H1 (cell line): Measurements from ENCODE around the gene DMAC2L. TPM values are rescaled to one million over a fixed set of nuclear protein-coding genes. Genes with fewer than 3 reads are reported as not detected.

Experiments
- CTCF ChIA-PET: fragments of 300-600 bp; sonication (Branson Sonifier 250); formaldehyde crosslinking; loops from one replicate; lab custom pipeline; 2021; ENCODE audit not compliant: partially characterized antibody; lab: Charles Lee
- POLR2A ChIA-PET: fragments of 300-600 bp; sonication (Branson Sonifier 250); formaldehyde crosslinking; loops from one replicate; lab custom pipeline; 2021; ENCODE audit warnings: inconsistent platforms; ENCODE audit not compliant: partially characterized antibody; lab: Charles Lee
- DNase-seq, 2 experiments: peaks; one replicate each; pipeline versions ENCODE4 v3.0.0 to v3.0.0-alpha.2; 2010 to 2022; ENCODE audit warnings: low spot score in 2 of 2, low read depth in 1 of 2, mixed read lengths in 1 of 2
- FAIRE-seq: peaks from 2 replicates; lab custom pipeline; 2011; peaks lifted over from hg19 to GRCh38; lab: Jason Lieb, UNC
- H2AFZ ChIP-seq: 2 replicates; pipeline ENCODE4 v1.8.1; 2012; ENCODE audit warnings: low read length, inconsistent platforms
- H2AK5ac ChIP-seq: 2 replicates; pipeline ENCODE4 v1.6.1; 2013; ENCODE audit warnings: low read depth, low read length
- H2BK120ac ChIP-seq: replicated peaks from 2 replicates; pipeline ENCODE3; 2013; ENCODE audit warnings: low read depth, low read length, inconsistent platforms
- H2BK12ac ChIP-seq: 2 replicates; pipeline ENCODE4 v1.6.1; 2013; ENCODE audit warnings: low read depth, low read length
- H2BK15ac ChIP-seq: 2 replicates; pipeline ENCODE4 v1.6.1; 2013; ENCODE audit warnings: low read length
- H2BK20ac ChIP-seq: 2 replicates; pipeline ENCODE4 v1.6.1; 2013; ENCODE audit warnings: low read length
- H2BK5ac ChIP-seq: 2 replicates; pipeline ENCODE4 v1.6.1; 2013; ENCODE audit warnings: low read depth, low read length
- H3K14ac ChIP-seq: 2 replicates; pipeline ENCODE4 v1.6.1; 2013; ENCODE audit warnings: inconsistent platforms; ENCODE audit not compliant: insufficient read length
- H3K18ac ChIP-seq: 2 replicates; pipeline ENCODE4 v1.6.1; 2013; ENCODE audit warnings: low read length; ENCODE audit errors: extremely low read depth
- H3K23ac ChIP-seq: 2 replicates; pipeline ENCODE4 v1.6.1; 2013; ENCODE audit warnings: inconsistent platforms; ENCODE audit not compliant: insufficient read length
- H3K23me2 ChIP-seq: 2 replicates; pipeline ENCODE4 v1.6.1; 2013; ENCODE audit warnings: low read depth, low read length
- H3K27ac ChIP-seq: 2 replicates; pipeline ENCODE4 v1.6.1; 2011; ENCODE audit warnings: low read depth, low read length, inconsistent platforms
- H3K27me3 ChIP-seq, 4 experiments: replicated peaks in 1 of 4; 1 replicate in 1 of 4; 2 replicates in 3 of 4; pipeline versions ENCODE4 v1.6.1 to v1.8.1; 2011 to 2013; ENCODE audit warnings: low read length in 3 of 4, mild to moderate bottlenecking in 3 of 4, inconsistent platforms in 2 of 4, mixed read lengths in 2 of 4, moderate library complexity in 1 of 4; ENCODE audit not compliant: control insufficient read depth in 3 of 4, insufficient read depth in 3 of 4; ENCODE audit errors: extremely low read depth in 1 of 4
- H3K36me3 ChIP-seq, 4 experiments: 2 replicates each; pipeline versions ENCODE4 v1.6.1 to v1.8.1; 2011 to 2013; ENCODE audit warnings: mild to moderate bottlenecking in 4 of 4, low read length in 3 of 4, moderate library complexity in 2 of 4, control low read depth in 1 of 4, inconsistent platforms in 1 of 4; ENCODE audit not compliant: insufficient read depth in 4 of 4, control insufficient read depth in 2 of 4
- H3K4ac ChIP-seq: replicated peaks from 2 replicates; pipeline ENCODE3; 2013; ENCODE audit warnings: low read length, low read depth, mixed read lengths, inconsistent platforms; ENCODE audit not compliant: insufficient read length
- H3K4me1 ChIP-seq, 4 experiments: replicated peaks in 1 of 4; 1 replicate in 1 of 4; 2 replicates in 3 of 4; pipeline versions ENCODE4 v1.6.1 to v1.8.1; 2011 to 2013; ENCODE audit warnings: low read length in 3 of 4, inconsistent platforms in 2 of 4, mixed read lengths in 1 of 4; ENCODE audit not compliant: insufficient read depth in 4 of 4, control insufficient read depth in 3 of 4
- H3K4me2 ChIP-seq, 2 experiments: 2 replicates each; pipeline versions ENCODE4 v1.6.1 to v1.8.1; 2011 to 2013; ENCODE audit warnings: low read depth in 2 of 2, low read length in 2 of 2, control low read depth in 1 of 2, inconsistent platforms in 1 of 2, mild to moderate bottlenecking in 1 of 2; ENCODE audit not compliant: insufficient read depth in 1 of 2
- H3K4me3 ChIP-seq, 4 experiments: fragments of 200-600, 300-600 bp in 1 of 4; sonication (generic), shearing (Covaris generic), sonication (Bioruptor Twin) in 1 of 4; 2 replicates each; pipeline versions ENCODE4 v1.5.1 to v1.8.1; 2011 to 2016; ENCODE audit warnings: low read length in 4 of 4, low read depth in 3 of 4, control low read depth in 2 of 4, inconsistent platforms in 2 of 4, mild to moderate bottlenecking in 2 of 4, mixed read lengths in 1 of 4, moderate library complexity in 1 of 4; ENCODE audit not compliant: insufficient read depth in 2 of 4; ENCODE audit errors: extremely low read depth in 1 of 4
- H3K56ac ChIP-seq: replicated peaks from 2 replicates; pipeline ENCODE3; 2013; ENCODE audit warnings: low read depth, mild to moderate bottlenecking, mixed read lengths, low read length, inconsistent platforms; ENCODE audit not compliant: insufficient read length
- H3K79me1 ChIP-seq: 2 replicates; pipeline ENCODE4 v1.6.1; 2013; ENCODE audit warnings: low read depth, low read length, control low read depth
- H3K79me2 ChIP-seq, 2 experiments: 2 replicates each; pipeline versions ENCODE4 v1.6.1 to v1.8.1; 2012 to 2013; ENCODE audit warnings: low read length in 2 of 2, mild to moderate bottlenecking in 2 of 2, inconsistent platforms in 1 of 2; ENCODE audit not compliant: insufficient read depth in 2 of 2, control insufficient read depth in 1 of 2
- H3K9ac ChIP-seq, 4 experiments: replicated peaks in 1 of 4; 1 replicate in 1 of 4; 2 replicates in 3 of 4; pipeline versions ENCODE4 v1.6.1 to v1.8.1; 2011 to 2013; ENCODE audit warnings: low read depth in 3 of 4, low read length in 3 of 4, control low read depth in 2 of 4, mild to moderate bottlenecking in 2 of 4, moderate library complexity in 2 of 4, inconsistent platforms in 1 of 4; ENCODE audit errors: extremely low read depth in 1 of 4
- H3K9me3 ChIP-seq, 2 experiments: 2 replicates each; pipeline versions ENCODE4 v1.6.1 to v1.8.1; 2012 to 2013; ENCODE audit warnings: mild to moderate bottlenecking in 2 of 2, moderate library complexity in 2 of 2, control low read depth in 1 of 2, inconsistent platforms in 1 of 2, low read depth in 1 of 2, low read length in 1 of 2, mixed read lengths in 1 of 2; ENCODE audit not compliant: insufficient read depth in 2 of 2
- H4K20me1 ChIP-seq, 2 experiments: replicated peaks in 1 of 2; 2 replicates each; pipeline versions ENCODE3 to v1.8.1; 2011 to 2013; ENCODE audit warnings: inconsistent platforms in 2 of 2, low read length in 2 of 2, mild to moderate bottlenecking in 1 of 2; ENCODE audit not compliant: insufficient read depth in 2 of 2, control insufficient read depth in 1 of 2
- H4K5ac ChIP-seq: 2 replicates; pipeline ENCODE4 v1.6.1; 2013; ENCODE audit warnings: low read length, low read depth, mixed read lengths, inconsistent platforms; ENCODE audit not compliant: insufficient read length
- H4K8ac ChIP-seq: 2 replicates; pipeline ENCODE4 v1.8.0; 2013; ENCODE audit warnings: mild to moderate bottlenecking, moderate library complexity, low read length, inconsistent platforms; ENCODE audit not compliant: insufficient read depth; ENCODE audit errors: extremely low read depth
- H4K91ac ChIP-seq: replicated peaks from 2 replicates; pipeline ENCODE3; 2013; ENCODE audit warnings: low read length, mixed read lengths, inconsistent platforms; ENCODE audit not compliant: insufficient read length
- CTBP2 ChIP-seq: IDR thresholded peaks from 2 replicates; pipeline ENCODE4 v1.7.0; 2011; ENCODE audit warnings: borderline replicate concordance, mild to moderate bottlenecking, moderate library complexity, mixed read lengths, low read length; ENCODE audit not compliant: insufficient read depth, insufficient read length
- MAFK ChIP-seq: IDR thresholded peaks from 2 replicates; pipeline ENCODE4 v1.6.1; 2012; ENCODE audit warnings: low read depth, mild to moderate bottlenecking, improper control_type of control experiment, low read length
- POLR2A ChIP-seq, 2 experiments: IDR thresholded peaks; 1 replicate in 1 of 2; 2 replicates in 1 of 2; pipeline ENCODE4 v1.6.1; 2011; ENCODE audit warnings: low read depth in 2 of 2, low read length in 2 of 2, mild to moderate bottlenecking in 2 of 2; ENCODE audit errors: control extremely low read depth in 1 of 2
- RBBP5 ChIP-seq: IDR thresholded peaks from 2 replicates; pipeline ENCODE4 v1.7.1; 2012; ENCODE audit warnings: low read depth, mild to moderate bottlenecking, inconsistent platforms, low read length, moderate library complexity, borderline replicate concordance
- SUZ12 ChIP-seq: fragments of 200-600 bp; sonication (generic); IDR thresholded peaks from 2 replicates; pipeline ENCODE4 v1.6.1; 2012; ENCODE audit warnings: mild to moderate bottlenecking, inconsistent platforms, low read length, moderate library complexity, mixed read lengths
- WGBS, 2 experiments: shearing (Covaris generic) in 1 of 2; methylation state at CpG; one replicate each; pipeline versions ENCODE4 v1.1.6 to v1.1.7; 2013 to 2015; ENCODE audit warnings: low lambda C conversion rate in 2 of 2, mixed read lengths in 2 of 2, inconsistent platforms in 1 of 2, low coverage in 1 of 2, missing lambda C conversion rate in 1 of 2; ENCODE audit not compliant: insufficient replicate concordance in 2 of 2, insufficient coverage in 1 of 2, insufficient read length in 1 of 2; ENCODE audit errors: extremely low coverage in 1 of 2, missing lambda C conversion rate in 1 of 2; 5-methylcytosine and 5-hydroxymethylcytosine counted together
- polyA plus RNA-seq, 7 experiments: library from polyadenylated mRNA; depleted of rRNA in 3 of 7; stranded (reverse) in 5 of 7; unstranded in 2 of 7; fragments of >200 nt in 5 of 7; fragments of 200-250 nt in 2 of 7; gene quantifications; 1 replicate in 5 of 7; 2 replicates in 1 of 7; 4 replicates in 1 of 7; pipeline versions ENCODE4 v1.2.1 to v1.2.3, GENCODE V29; 2011 to 2013; ENCODE audit warnings: missing spikeins in 2 of 7, mixed read lengths in 2 of 7
- total RNA-seq: library from RNA; stranded (reverse); fragmentation: NEBNext Ultra II Directional; extraction: Animal tissue kit (Norgen Biotek cat#: 25700); gene quantifications from 2 replicates; pipeline ENCODE4 v1.2.1, GENCODE V29; 2021
- TF ChIP-seq, protein P1 (sequence below), 3 experiments: IDR thresholded peaks; 1 replicate in 2 of 3; 2 replicates in 1 of 3; pipeline versions ENCODE4 v1.5.1 to v1.6.1; 2011; ENCODE audit warnings: low read length in 3 of 3, mild to moderate bottlenecking in 3 of 3, inconsistent platforms in 2 of 3, low read depth in 1 of 3, moderate library complexity in 1 of 3; ENCODE audit not compliant: insufficient read depth in 1 of 3; ENCODE audit errors: control extremely low read depth in 1 of 3

Gene DMAC2L
- total and polyA plus RNA-seq, 2 of the 8 experiments (the other 6 are each of a cell fraction or from before 2014, with no cell fraction given), result 20.3 to 28.9 TPM

DNA sequence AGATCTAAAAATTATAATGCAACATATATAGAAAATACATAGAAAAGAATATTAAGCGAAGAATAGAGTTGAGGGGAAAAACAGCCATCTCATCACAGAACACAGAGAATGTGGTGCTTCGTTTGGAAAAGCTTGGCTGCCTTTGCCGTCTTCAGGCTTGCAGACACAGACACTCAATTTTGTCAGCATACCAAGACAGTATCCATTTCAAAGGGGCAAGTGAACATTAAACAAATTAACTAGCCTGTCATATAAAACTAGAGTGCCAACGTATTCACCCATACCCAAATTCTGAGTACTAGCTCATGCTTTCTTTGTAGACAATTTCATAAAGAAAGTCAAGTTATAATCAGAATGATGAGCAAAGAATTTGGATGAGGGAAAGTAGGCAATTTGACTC is 40.5 kb downstream of the DMAC2L start:
- Histone ChIP-seq H3K18ac (no peak overlapping the region), H3K4ac (no peak overlapping the region), H3K9ac (no peak overlapping the region), H4K20me1 (no peaks in the 10 kb centered on the region), H3K4me1 (peaks cover 0 to 8% (median 1%) of the 10 kb centered on the region in 4 experiments; a peak in 3 of 7 replicates), H3K27ac (no peak overlapping the region), H3K4me2 (no peak overlapping the region), H3K79me1 (no peaks in the 10 kb centered on the region), H3K9me3 (no peaks in the 10 kb centered on the region), H2AFZ (no peak overlapping the region), H2BK20ac (no peak overlapping the region), H3K56ac (no peak overlapping the region), H4K8ac (no peak overlapping the region)
- 87% methylated on average over 4 of the region's 4 CpGs; no CpG with 5 or more reads in 1 of the 2 experiments for WGBS, 2 experiments
- TF ChIP-seq POLR2A (IDR thresholded peaks at IDR 0.05; ENCODE audit: control extremely low read depth in 1 of 2, low read depth in 2 of 2, low read length in 2 of 2) (no peak), MAFK (no peak), CTBP2 (no peak), SUZ12 (no peak), RBBP5 (no peak)
- TF ChIP-seq, protein P1, sequence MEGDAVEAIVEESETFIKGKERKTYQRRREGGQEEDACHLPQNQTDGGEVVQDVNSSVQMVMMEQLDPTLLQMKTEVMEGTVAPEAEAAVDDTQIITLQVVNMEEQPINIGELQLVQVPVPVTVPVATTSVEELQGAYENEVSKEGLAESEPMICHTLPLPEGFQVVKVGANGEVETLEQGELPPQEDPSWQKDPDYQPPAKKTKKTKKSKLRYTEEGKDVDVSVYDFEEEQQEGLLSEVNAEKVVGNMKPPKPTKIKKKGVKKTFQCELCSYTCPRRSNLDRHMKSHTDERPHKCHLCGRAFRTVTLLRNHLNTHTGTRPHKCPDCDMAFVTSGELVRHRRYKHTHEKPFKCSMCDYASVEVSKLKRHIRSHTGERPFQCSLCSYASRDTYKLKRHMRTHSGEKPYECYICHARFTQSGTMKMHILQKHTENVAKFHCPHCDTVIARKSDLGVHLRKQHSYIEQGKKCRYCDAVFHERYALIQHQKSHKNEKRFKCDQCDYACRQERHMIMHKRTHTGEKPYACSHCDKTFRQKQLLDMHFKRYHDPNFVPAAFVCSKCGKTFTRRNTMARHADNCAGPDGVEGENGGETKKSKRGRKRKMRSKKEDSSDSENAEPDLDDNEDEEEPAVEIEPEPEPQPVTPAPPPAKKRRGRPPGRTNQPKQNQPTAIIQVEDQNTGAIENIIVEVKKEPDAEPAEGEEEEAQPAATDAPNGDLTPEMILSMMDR (IDR thresholded peaks at IDR 0.05; ENCODE audit: control extremely low read depth in 1 of 3, insufficient read depth in 1 of 3, low read depth in 1 of 3, low read length in 3 of 3), result no peak
- TF ChIP-seq, all 59 proteins: peak for 0
- H4K5ac ChIP-seq, result no peak overlapping the region
- H3K4me3 ChIP-seq, result no peak overlapping the region
- no peak overlapping the region for H3K23ac ChIP-seq
- H3K36me3 ChIP-seq, result no peaks in the 10 kb centered on the region
- H2BK5ac ChIP-seq, result no peak overlapping the region
- H3K23me2 ChIP-seq, result no peaks in the 10 kb centered on the region
- ChIA-PET CTCF (interaction anchor here (0.8 kb wide), 1 partner anchor 30 kb away, joined by 3 read pairs; no protein-coding TSS in a partner anchor), POLR2A (no interaction called here)
- no peak overlapping the region for H2BK12ac ChIP-seq
- H3K79me2 ChIP-seq, result no peaks in the 10 kb centered on the region
- H3K14ac ChIP-seq, result no peak overlapping the region
- no peak overlapping the region for H4K91ac ChIP-seq
- H2BK120ac ChIP-seq, result no peak overlapping the region
- no peaks in the 10 kb centered on the region for H3K27me3 ChIP-seq
- no peak overlapping the region for H2AK5ac ChIP-seq
- no peak overlapping the region for H2BK15ac ChIP-seq
- DNase-seq, result no peak
- no peak for FAIRE-seq
